CD14-positive monocyte (primary cell): ENCODE data around the gene PLXNA2. TPM values are rescaled to one million over a fixed set of nuclear protein-coding genes. Genes with fewer than 3 reads are reported as not detected.

Source experiments
- DNase-seq, 3 donors: peaks; one replicate each; pipeline ENCODE4 v3.0.0-alpha.2; 2011 to 2022
- H2AFZ ChIP-seq: 2 replicates; pipeline ENCODE4 v1.6.0; 2012; ENCODE audit warnings: mild to moderate bottlenecking, low read depth, low read length, inconsistent platforms; ENCODE audit not compliant: insufficient read depth, poor library complexity, severe bottlenecking
- H3K27ac ChIP-seq, 2 donors: 1 replicate in 1 of 2; 2 replicates in 1 of 2; pipeline ENCODE4 v1.5.1; 2012 to 2013; ENCODE audit warnings: low read length in 2 of 2, control low read depth in 1 of 2, inconsistent platforms in 1 of 2, low read depth in 1 of 2, mild to moderate bottlenecking in 1 of 2
- H3K27me3 ChIP-seq, 2 donors: one replicate each; pipeline versions ENCODE4 v1.6.0 to v1.6.1; 2011 to 2013; ENCODE audit warnings: low read length in 2 of 2; ENCODE audit not compliant: control insufficient read depth in 2 of 2, insufficient read depth in 2 of 2
- H3K36me3 ChIP-seq, 2 donors: replicated peaks in 1 of 2; 1 replicate in 1 of 2; 2 replicates in 1 of 2; pipeline versions ENCODE4 v1.5.1 to v1.6.1; 2012 to 2013; ENCODE audit warnings: low read length in 2 of 2, control low read depth in 1 of 2, inconsistent platforms in 1 of 2, mild to moderate bottlenecking in 1 of 2; ENCODE audit not compliant: insufficient read depth in 2 of 2, control insufficient read depth in 1 of 2
- H3K4me1 ChIP-seq, 2 donors: 1 replicate in 1 of 2; 2 replicates in 1 of 2; pipeline versions ENCODE4 v1.5.1 to v1.6.1; 2012 to 2013; ENCODE audit warnings: low read length in 2 of 2, control low read depth in 1 of 2, inconsistent platforms in 1 of 2, mild to moderate bottlenecking in 1 of 2, moderate library complexity in 1 of 2; ENCODE audit not compliant: insufficient read depth in 2 of 2, control insufficient read depth in 1 of 2
- H3K4me2 ChIP-seq: replicated peaks from 2 replicates; pipeline ENCODE3; 2012; ENCODE audit warnings: low read length, moderate library complexity, mild to moderate bottlenecking; ENCODE audit not compliant: poor library complexity, severe bottlenecking; ENCODE audit errors: extremely low read depth
- H3K4me3 ChIP-seq, 3 experiments: fragments of 200-600 bp in 1 of 3; sonication (generic) in 1 of 3; replicated peaks in 1 of 3; 1 replicate in 2 of 3; 2 replicates in 1 of 3; pipeline ENCODE4 v1.5.1; 2011 to 2013; ENCODE audit warnings: low read length in 3 of 3, mild to moderate bottlenecking in 3 of 3, control low read depth in 2 of 3, low read depth in 2 of 3, inconsistent platforms in 1 of 3, moderate library complexity in 1 of 3
- H3K79me2 ChIP-seq: 2 replicates; pipeline ENCODE4 v1.6.0; 2012; ENCODE audit warnings: mild to moderate bottlenecking, control low read depth, inconsistent platforms, low read length, moderate library complexity; ENCODE audit not compliant: insufficient read depth
- H3K9ac ChIP-seq: 2 replicates; pipeline ENCODE4 v1.6.0; 2017; ENCODE audit warnings: low read length, mild to moderate bottlenecking; ENCODE audit not compliant: insufficient read depth, poor library complexity, severe bottlenecking
- H3K9me3 ChIP-seq, 2 donors: replicated peaks in 1 of 2; 1 replicate in 1 of 2; 2 replicates in 1 of 2; pipeline versions ENCODE4 v1.5.1 to v1.6.1; 2012 to 2013; ENCODE audit warnings: low read length in 2 of 2, control low read depth in 1 of 2; ENCODE audit not compliant: control insufficient read depth in 1 of 2, insufficient read depth in 1 of 2
- H4K20me1 ChIP-seq: 2 replicates; pipeline ENCODE4 v1.6.0; 2012; ENCODE audit warnings: mild to moderate bottlenecking, low read length, control low read depth, moderate library complexity; ENCODE audit not compliant: insufficient read depth
- H3K27ac Mint-ChIP-seq, 7 donors: one replicate each; pipeline ENCODE4 v1.8.0; 2020; ENCODE audit warnings: mild to moderate bottlenecking in 7 of 7, mixed read lengths in 7 of 7, moderate library complexity in 6 of 7, inconsistent platforms in 2 of 7
- H3K27me3 Mint-ChIP-seq, 3 donors: one replicate each; pipeline ENCODE4 v1.8.0; 2021 to 2022; ENCODE audit warnings: low read depth in 3 of 3, mild to moderate bottlenecking in 3 of 3, mixed read lengths in 3 of 3, moderate library complexity in 3 of 3, inconsistent platforms in 1 of 3
- H3K36me3 Mint-ChIP-seq, 2 donors: one replicate each; pipeline ENCODE4 v1.8.0; 2020; ENCODE audit warnings: mixed read lengths in 2 of 2, inconsistent platforms in 1 of 2, mild to moderate bottlenecking in 1 of 2
- H3K4me1 Mint-ChIP-seq: one replicate; pipeline ENCODE4 v1.8.0; 2020; ENCODE audit warnings: mild to moderate bottlenecking, mixed read lengths
- H3K4me3 Mint-ChIP-seq, 2 donors: one replicate each; pipeline ENCODE4 v1.8.0; 2020; ENCODE audit warnings: mild to moderate bottlenecking in 2 of 2, mixed read lengths in 2 of 2, moderate library complexity in 1 of 2
- H3K9me3 Mint-ChIP-seq, 7 donors: one replicate each; pipeline ENCODE4 v1.8.0; 2020 to 2022; ENCODE audit warnings: mixed read lengths in 7 of 7, mild to moderate bottlenecking in 6 of 7, moderate library complexity in 6 of 7, inconsistent platforms in 2 of 7
- WGBS: methylation state at CpG from one replicate; pipeline ENCODE4 v1.1.5; 2013; ENCODE audit warnings: missing lambda C conversion rate; ENCODE audit not compliant: insufficient coverage; 5-methylcytosine and 5-hydroxymethylcytosine counted together
- intact Hi-C, 2 donors: fragments of 100-400 bp; cut with micrococcal nuclease; formaldehyde crosslinking; loops; one replicate each; pipeline versions ENCODE4 v1.15.0 to v1.15.1; 2023
- polyA plus RNA-seq, 3 donors: library from polyadenylated mRNA; depleted of rRNA in 1 of 3; unstranded in 2 of 3; stranded (reverse) in 1 of 3; fragments of 300-500 nt in 2 of 3; fragments of >200 nt in 1 of 3; fragmentation: Illumina TruSeq in 2 of 3; gene quantifications; 1 replicate in 2 of 3; 2 replicates in 1 of 3; pipeline ENCODE4 v1.2.3, GENCODE V29; 2012 to 2021
- TF ChIP-seq, protein P1 (sequence below): fragments of 200-600 bp; IDR thresholded peaks from one replicate; pipeline ENCODE4 v1.8.0; 2022; ENCODE audit warnings: antibody characterized with exemption, mild to moderate bottlenecking

The PLXNA2 gene
- polyA plus RNA-seq, 3 donors, result 0.75 to 2.1 (median 1.1) TPM

DNA sequence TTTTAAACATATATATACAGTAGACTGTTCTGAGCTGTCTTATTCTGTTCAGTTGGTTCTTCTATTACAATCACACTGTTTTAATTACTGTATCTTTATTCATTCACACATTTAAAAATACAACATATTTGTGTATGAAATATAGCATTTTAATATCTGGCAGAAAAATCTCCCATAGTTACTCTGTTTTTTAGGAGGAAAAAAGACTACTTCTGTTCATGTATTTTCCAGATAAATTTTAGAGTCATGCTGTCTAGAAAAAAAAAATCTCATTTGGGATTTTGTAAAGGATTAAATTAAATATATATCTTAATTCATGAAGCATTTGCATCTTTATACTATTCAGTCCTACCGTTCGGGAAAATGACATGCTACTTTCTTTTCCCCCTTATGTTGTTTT, 231.5 kb downstream of the PLXNA2 start:
- Mint-ChIP-seq H3K27ac (no peak overlapping the region), H3K27me3 (peaks cover 0 to 2% (median 0%) of the 10 kb centered on the region in 3 donors), H3K9me3 (no peaks in the 10 kb centered on the region), H3K4me1 (no peaks in the 10 kb centered on the region), H3K36me3 (no peaks in the 10 kb centered on the region), H3K4me3 (no peak overlapping the region)
- H3K4me2 ChIP-seq, result no peak overlapping the region
- H3K27ac ChIP-seq, result no peak overlapping the region
- intact Hi-C loops, result no loop called here
- H3K9me3 ChIP-seq, result no peaks in the 10 kb centered on the region
- no peak overlapping the region for H2AFZ ChIP-seq
- no peaks in the 10 kb centered on the region for H3K27me3 ChIP-seq
- no peaks in the 10 kb centered on the region for H3K4me1 ChIP-seq
- no peak overlapping the region for H3K9ac ChIP-seq
- no peak overlapping the region for H3K4me3 ChIP-seq
- DNase-seq, result no peak
- no peaks in the 10 kb centered on the region for H3K36me3 ChIP-seq
- TF ChIP-seq, protein P1, sequence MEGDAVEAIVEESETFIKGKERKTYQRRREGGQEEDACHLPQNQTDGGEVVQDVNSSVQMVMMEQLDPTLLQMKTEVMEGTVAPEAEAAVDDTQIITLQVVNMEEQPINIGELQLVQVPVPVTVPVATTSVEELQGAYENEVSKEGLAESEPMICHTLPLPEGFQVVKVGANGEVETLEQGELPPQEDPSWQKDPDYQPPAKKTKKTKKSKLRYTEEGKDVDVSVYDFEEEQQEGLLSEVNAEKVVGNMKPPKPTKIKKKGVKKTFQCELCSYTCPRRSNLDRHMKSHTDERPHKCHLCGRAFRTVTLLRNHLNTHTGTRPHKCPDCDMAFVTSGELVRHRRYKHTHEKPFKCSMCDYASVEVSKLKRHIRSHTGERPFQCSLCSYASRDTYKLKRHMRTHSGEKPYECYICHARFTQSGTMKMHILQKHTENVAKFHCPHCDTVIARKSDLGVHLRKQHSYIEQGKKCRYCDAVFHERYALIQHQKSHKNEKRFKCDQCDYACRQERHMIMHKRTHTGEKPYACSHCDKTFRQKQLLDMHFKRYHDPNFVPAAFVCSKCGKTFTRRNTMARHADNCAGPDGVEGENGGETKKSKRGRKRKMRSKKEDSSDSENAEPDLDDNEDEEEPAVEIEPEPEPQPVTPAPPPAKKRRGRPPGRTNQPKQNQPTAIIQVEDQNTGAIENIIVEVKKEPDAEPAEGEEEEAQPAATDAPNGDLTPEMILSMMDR, result no peak
- H4K20me1 ChIP-seq, result no peaks in the 10 kb centered on the region
- no peaks in the 10 kb centered on the region for H3K79me2 ChIP-seq
- WGBS, result no CpG with 5 or more reads among the region's 2 CpGs

DNA sequence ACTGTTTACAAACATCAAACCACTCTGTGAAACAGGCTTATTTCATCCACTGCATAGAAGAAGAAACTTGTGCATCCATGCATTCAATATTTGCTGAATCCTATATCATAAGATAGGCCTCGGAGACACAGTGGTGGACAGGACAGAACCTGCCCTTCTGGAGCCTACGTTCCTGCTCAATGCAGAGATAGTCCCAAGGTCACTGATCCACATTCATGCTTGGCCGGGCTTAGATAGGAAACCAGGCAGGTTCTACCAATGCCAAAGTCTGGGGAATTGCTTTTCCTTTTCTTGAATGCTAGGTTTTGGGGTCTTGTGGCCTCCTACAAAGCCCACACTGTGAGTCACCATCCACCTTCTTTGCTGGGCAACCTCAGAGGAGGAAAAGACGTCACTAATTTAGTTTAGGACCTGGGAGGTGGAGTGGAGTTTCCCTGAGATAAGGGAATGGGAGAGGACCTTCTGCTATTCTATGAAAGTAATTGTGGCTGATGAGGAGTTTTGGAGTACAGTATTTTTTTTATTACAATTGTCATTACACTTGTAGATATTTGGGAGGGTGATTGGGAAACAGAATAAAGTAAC, 233.6 kb downstream of the PLXNA2 start:
- DNase-seq, result no peak
- Histone ChIP-seq H3K4me1 (no peaks in the 10 kb centered on the region), H3K4me2 (no peak overlapping the region), H3K9ac (no peak overlapping the region), H3K27ac (no peak overlapping the region), H3K36me3 (no peaks in the 10 kb centered on the region), H4K20me1 (no peaks in the 10 kb centered on the region), H3K27me3 (no peaks in the 10 kb centered on the region), H3K4me3 (no peak overlapping the region), H3K79me2 (no peaks in the 10 kb centered on the region), H3K9me3 (no peaks in the 10 kb centered on the region), H2AFZ (no peak overlapping the region)
- intact Hi-C loops, result no loop called here
- Mint-ChIP-seq H3K27me3 (peaks cover 0 to under 1% (median 0%) of the 10 kb centered on the region in 3 donors), H3K4me1 (no peaks in the 10 kb centered on the region), H3K27ac (no peak overlapping the region), H3K9me3 (peaks cover 0 to 3% (median 0%) of the 10 kb centered on the region in 7 donors), H3K36me3 (no peaks in the 10 kb centered on the region), H3K4me3 (no peak overlapping the region)
- 83% methylated on average over 2 of the region's 4 CpGs for WGBS
- TF ChIP-seq, protein P1, result no peak
